Endometrium (tissue), 2 donors: ENCODE data around the gene RNASEH2A.

Experiments
- FAIRE-seq: peaks from 2 replicates; lab custom pipeline; 2012; peaks lifted over from hg19 to GRCh38; lab: Jason Lieb, UNC
- donor health status: control.
- donor health status: control.

RNASEH2A gene

GRCh38 chr19:12806242-12807081 lies at the start of gene RNASEH2A:
RNASEH2A (plus strand) TSS chr19:12806584; CDS start chr19:12806674, 90 bp downstream.
- FAIRE-seq: no peak

- FAIRE-seq: no peak
Observed at GRCh38 chr19:12757544-12758274, 48.7 kb upstream of the RNASEH2A start.

GRCh38 chr19:12759686-12760085 lies 46.7 kb upstream of the RNASEH2A start:
- no peak for FAIRE-seq

- no peak for FAIRE-seq
Observed at GRCh38 chr19:12763100-12763499, 43.3 kb upstream of the RNASEH2A start.

- FAIRE-seq: no peak
Observed at GRCh38 chr19:12764698-12765097, 41.7 kb upstream of the RNASEH2A start.

GRCh38 chr19:12766051-12766521 lies 40.3 kb upstream of the RNASEH2A start:
- no peak for FAIRE-seq

GRCh38 chr19:12767150-12767549 lies 39.2 kb upstream of the RNASEH2A start:
- FAIRE-seq: no peak

GRCh38 chr19:12767666-12768065 lies 38.7 kb upstream of the RNASEH2A start:
- FAIRE-seq: no peak

- FAIRE-seq: no peak
Observed at GRCh38 chr19:12769689-12770088, 36.7 kb upstream of the RNASEH2A start.

GRCh38 chr19:12770922-12771321 lies 35.5 kb upstream of the RNASEH2A start:
- no peak for FAIRE-seq

- no peak for FAIRE-seq
Observed at GRCh38 chr19:12772323-12772722, 34.1 kb upstream of the RNASEH2A start.

GRCh38 chr19:12773571-12773970 lies 32.8 kb upstream of the RNASEH2A start:
- no peak for FAIRE-seq

GRCh38 chr19:12774588-12775555 lies 31.5 kb upstream of the RNASEH2A start, which contains the start of gene HOOK2:
HOOK2 (minus strand) TSS chr19:12775552; CDS start chr19:12775449, 103 bp downstream.
- FAIRE-seq: no peak

GRCh38 chr19:12777217-12778016 lies 29.0 kb upstream of the RNASEH2A start:
- FAIRE-seq: no peak

- no peak for FAIRE-seq
Observed at GRCh38 chr19:12778017-12778904, 28.1 kb upstream of the RNASEH2A start.

- FAIRE-seq: no peak
Observed at GRCh38 chr19:12778905-12779161, 27.6 kb upstream of the RNASEH2A start.

- FAIRE-seq: no peak
Observed at GRCh38 chr19:12779162-12779993, 27.0 kb upstream of the RNASEH2A start.

GRCh38 chr19:12782174-12782423 lies 24.3 kb upstream of the RNASEH2A start:
- FAIRE-seq: no peak

- no peak for FAIRE-seq
Observed at GRCh38 chr19:12782424-12783290, 23.7 kb upstream of the RNASEH2A start.
